ENCODE data around the gene TBXAS1.

The TBXAS1 gene

GRCh38 chr7:139852482-139852845, 23.4 kb downstream of the TBXAS1 start:
- no peaks in the 10 kb centered on the region for H3K9me3 ChIP-seq (ENCODE audit: control insufficient read depth in 1 of 2, low read length in 2 of 2)
- no peak overlapping the region for H3K9ac ChIP-seq (ENCODE audit: low read depth in 1 of 2, low read length in 2 of 2)
- no peaks in the 10 kb centered on the region for H3K36me3 ChIP-seq (ENCODE audit: control insufficient read depth in 1 of 2, insufficient read depth in 2 of 2, low read length in 2 of 2)
- H3K4me1 ChIP-seq (ENCODE audit: control insufficient read depth in 1 of 2, insufficient read depth in 2 of 2, low read length in 2 of 2): peaks cover 15 to 37% of the 10 kb centered on the region in 2 donors
- no peak overlapping the region for H3K4me3 ChIP-seq (ENCODE audit: low read depth in 1 of 2, low read length in 2 of 2)
- no peak overlapping the region for H3K27ac ChIP-seq (ENCODE audit: low read depth, low read length)
- H3K27me3 ChIP-seq (ENCODE audit: control insufficient read depth in 1 of 2, insufficient read depth in 2 of 2, low read length in 2 of 2): no peaks in the 10 kb centered on the region

DNA sequence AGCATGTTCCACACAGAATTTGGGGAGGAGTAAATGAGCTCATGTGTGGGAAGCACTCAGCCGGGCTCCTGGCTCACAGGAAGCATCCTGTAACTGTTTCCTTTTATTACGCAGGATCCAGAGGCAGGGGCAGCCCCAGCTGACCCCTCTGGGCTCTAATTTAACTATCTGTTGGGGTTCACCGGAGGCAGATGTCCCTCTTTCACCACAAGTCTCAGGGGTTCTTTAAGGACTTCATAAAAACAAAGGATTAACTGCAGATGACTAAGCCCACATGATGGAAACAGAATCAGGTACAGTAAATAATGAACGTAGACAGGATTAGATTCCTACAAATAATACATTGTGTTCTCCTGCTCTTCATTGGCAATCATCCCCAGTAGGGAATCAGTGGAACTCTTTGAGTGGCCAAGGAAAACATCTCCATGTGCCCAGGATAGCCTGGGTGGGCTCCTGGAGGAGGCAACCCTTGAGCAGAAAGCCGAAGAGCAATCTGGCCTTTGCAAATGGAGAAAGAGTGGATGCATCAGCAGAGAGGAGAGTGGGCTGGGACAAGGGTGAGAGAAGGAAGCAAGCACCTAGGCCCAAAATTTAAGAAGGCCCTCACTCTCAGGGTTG, 24.6 kb downstream of the TBXAS1 start:
- H3K4me1 ChIP-seq (ENCODE audit: control insufficient read depth in 1 of 2, insufficient read depth in 2 of 2, low read length in 2 of 2): peaks cover 15 to 37% of the 10 kb centered on the region in 2 donors
- no peaks in the 10 kb centered on the region for H3K27me3 ChIP-seq (ENCODE audit: control insufficient read depth in 1 of 2, insufficient read depth in 2 of 2, low read length in 2 of 2)
- no peak overlapping the region for H3K9ac ChIP-seq (ENCODE audit: low read depth in 1 of 2, low read length in 2 of 2)
- no peak overlapping the region for H3K27ac ChIP-seq (ENCODE audit: low read depth, low read length)
- no peaks in the 10 kb centered on the region for H3K9me3 ChIP-seq (ENCODE audit: control insufficient read depth in 1 of 2, low read length in 2 of 2)
- no peak overlapping the region for H3K4me3 ChIP-seq (ENCODE audit: low read depth in 1 of 2, low read length in 2 of 2)
- H3K36me3 ChIP-seq (ENCODE audit: control insufficient read depth in 1 of 2, insufficient read depth in 2 of 2, low read length in 2 of 2): no peaks in the 10 kb centered on the region

DNA sequence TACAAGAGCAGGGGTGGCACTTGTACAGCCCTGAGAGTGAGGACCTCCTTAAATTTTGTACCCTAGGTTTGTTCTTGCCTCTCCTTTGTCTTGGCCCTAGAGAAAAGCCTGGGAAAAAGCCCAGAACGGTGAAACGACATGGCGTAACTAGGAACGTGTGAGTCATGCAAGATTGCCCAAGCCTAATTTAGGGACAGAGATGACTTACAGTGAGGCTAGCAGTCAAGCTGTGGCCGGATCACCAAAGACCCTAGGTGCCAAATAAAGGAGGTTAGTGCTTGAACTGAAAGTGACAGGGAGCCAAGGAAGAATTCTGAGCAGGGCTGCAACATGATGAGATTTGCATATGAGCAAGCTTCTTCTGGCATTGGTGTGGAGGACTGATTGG, 25.1 kb downstream of the TBXAS1 start:
- Histone ChIP-seq H3K4me3 (ENCODE audit: low read depth in 1 of 2, low read length in 2 of 2) (no peak overlapping the region), H3K27ac (ENCODE audit: low read depth, low read length) (no peak overlapping the region), H3K9me3 (ENCODE audit: control insufficient read depth in 1 of 2, low read length in 2 of 2) (no peaks in the 10 kb centered on the region), H3K36me3 (ENCODE audit: control insufficient read depth in 1 of 2, insufficient read depth in 2 of 2, low read length in 2 of 2) (no peaks in the 10 kb centered on the region), H3K27me3 (ENCODE audit: control insufficient read depth in 1 of 2, insufficient read depth in 2 of 2, low read length in 2 of 2) (no peaks in the 10 kb centered on the region), H3K4me1 (ENCODE audit: control insufficient read depth in 1 of 2, insufficient read depth in 2 of 2, low read length in 2 of 2) (peaks cover 15 to 37% of the 10 kb centered on the region in 2 donors), H3K9ac (ENCODE audit: low read depth in 1 of 2, low read length in 2 of 2) (no peak overlapping the region)

DNA sequence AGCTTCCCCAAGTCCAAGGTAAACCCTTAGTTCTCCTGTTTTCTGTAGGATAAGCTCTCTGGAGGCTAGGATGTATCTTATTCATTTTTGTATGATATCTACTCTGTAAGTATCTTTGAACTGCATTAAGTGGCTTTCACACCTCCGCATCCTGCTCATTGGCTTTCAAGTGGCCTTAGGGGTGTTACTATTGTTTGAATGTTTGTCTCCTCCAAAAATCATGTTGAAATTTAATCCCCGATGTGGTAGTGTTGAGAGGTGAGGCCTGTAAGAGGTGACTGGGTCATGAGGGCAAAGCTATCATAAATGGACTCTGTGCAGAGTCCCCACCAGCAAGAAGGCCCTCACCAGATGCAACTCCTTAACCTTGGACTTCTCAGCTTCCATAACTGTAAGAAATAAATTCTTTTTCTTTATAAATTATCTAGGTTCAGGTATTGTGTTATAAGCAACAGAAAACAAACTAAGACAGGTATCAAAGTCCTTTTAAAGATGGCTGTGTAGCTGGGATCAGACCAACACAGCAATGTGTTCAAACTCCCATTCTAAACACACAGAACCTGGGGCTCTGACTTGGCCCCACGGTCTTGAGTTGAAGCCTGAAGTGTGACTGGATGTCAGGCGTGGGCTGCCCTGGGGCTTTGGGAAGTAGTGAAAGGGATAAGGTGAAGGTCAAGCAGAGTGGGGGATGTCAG, 25.9 kb downstream of the TBXAS1 start:
- Histone ChIP-seq H3K36me3 (ENCODE audit: control insufficient read depth in 1 of 2, insufficient read depth in 2 of 2, low read length in 2 of 2) (no peaks in the 10 kb centered on the region), H3K4me3 (ENCODE audit: low read depth in 1 of 2, low read length in 2 of 2) (no peak overlapping the region), H3K9me3 (ENCODE audit: control insufficient read depth in 1 of 2, low read length in 2 of 2) (no peaks in the 10 kb centered on the region), H3K27me3 (ENCODE audit: control insufficient read depth in 1 of 2, insufficient read depth in 2 of 2, low read length in 2 of 2) (no peaks in the 10 kb centered on the region), H3K4me1 (ENCODE audit: control insufficient read depth in 1 of 2, insufficient read depth in 2 of 2, low read length in 2 of 2) (peaks cover 15 to 37% of the 10 kb centered on the region in 2 donors), H3K27ac (ENCODE audit: low read depth, low read length) (no peak overlapping the region), H3K9ac (ENCODE audit: low read depth in 1 of 2, low read length in 2 of 2) (no peak overlapping the region)

DNA sequence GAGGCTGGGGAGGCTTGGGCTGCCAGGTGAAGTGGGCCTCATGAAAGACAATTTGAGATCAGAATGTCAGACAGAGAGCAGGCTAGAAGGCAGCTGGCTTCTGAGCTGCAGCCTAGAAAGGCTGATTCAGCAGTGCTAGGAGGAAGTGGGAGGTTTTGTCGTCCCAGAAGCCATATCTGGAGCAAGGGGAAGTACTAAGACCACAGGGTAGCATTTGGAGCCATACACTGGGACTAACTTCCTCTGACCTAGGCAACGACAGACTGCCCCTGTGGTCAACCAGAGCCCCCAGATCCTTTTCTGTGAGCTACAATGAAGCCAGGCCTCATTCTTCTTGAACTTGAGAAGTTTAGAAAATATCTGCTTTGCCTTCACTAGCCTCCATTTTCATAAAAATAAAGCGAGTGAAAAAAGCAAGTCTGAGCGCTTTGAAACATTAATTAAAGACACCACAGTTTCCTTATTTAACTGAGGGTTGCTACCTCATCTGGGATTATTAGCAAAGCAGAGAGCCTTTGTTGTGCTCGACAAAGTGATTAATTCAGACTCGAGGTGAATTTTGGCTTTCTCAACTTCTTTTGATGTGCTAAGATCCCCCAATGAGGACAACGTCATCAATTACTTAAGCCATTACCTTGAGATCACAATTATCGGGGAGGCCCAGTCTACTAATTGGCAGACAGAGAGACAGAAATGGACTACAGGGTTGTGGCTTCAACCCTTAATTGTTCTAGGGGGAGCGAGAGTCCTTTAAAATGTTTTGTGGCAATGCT, 26.6 kb downstream of the TBXAS1 start:
- no peaks in the 10 kb centered on the region for H3K27me3 ChIP-seq (ENCODE audit: control insufficient read depth in 1 of 2, insufficient read depth in 2 of 2, low read length in 2 of 2)
- peaks cover 15 to 37% of the 10 kb centered on the region in 2 donors for H3K4me1 ChIP-seq (ENCODE audit: control insufficient read depth in 1 of 2, insufficient read depth in 2 of 2, low read length in 2 of 2)
- no peak overlapping the region for H3K9ac ChIP-seq (ENCODE audit: low read depth in 1 of 2, low read length in 2 of 2)
- no peaks in the 10 kb centered on the region for H3K36me3 ChIP-seq (ENCODE audit: control insufficient read depth in 1 of 2, insufficient read depth in 2 of 2, low read length in 2 of 2)
- H3K27ac ChIP-seq (ENCODE audit: low read depth, low read length): no peak overlapping the region
- no peaks in the 10 kb centered on the region for H3K9me3 ChIP-seq (ENCODE audit: control insufficient read depth in 1 of 2, low read length in 2 of 2)
- no peak overlapping the region for H3K4me3 ChIP-seq (ENCODE audit: low read depth in 1 of 2, low read length in 2 of 2)

DNA sequence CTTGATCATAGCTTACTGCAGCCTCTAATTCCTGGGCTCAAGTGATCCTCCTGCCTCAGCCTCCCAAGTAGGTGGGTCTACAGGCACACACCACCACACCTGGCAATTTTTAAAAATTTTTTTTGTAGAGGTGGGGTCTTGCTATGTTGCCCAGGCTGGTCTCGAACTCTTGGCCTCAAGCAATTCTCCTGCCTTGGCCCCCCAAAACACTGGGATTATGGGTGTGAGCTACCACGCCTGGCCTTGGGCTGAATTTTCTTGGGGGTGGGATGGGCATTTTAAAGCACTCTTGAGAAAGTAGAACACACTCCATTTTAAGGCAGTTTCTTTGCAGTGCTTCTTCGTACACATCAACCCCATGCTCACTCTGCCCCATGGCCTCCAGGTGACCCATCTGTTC, 28.7 kb downstream of the TBXAS1 start:
- Histone ChIP-seq H3K36me3 (ENCODE audit: control insufficient read depth in 1 of 2, insufficient read depth in 2 of 2, low read length in 2 of 2) (no peaks in the 10 kb centered on the region), H3K27ac (ENCODE audit: low read depth, low read length) (no peak overlapping the region), H3K27me3 (ENCODE audit: control insufficient read depth in 1 of 2, insufficient read depth in 2 of 2, low read length in 2 of 2) (no peaks in the 10 kb centered on the region), H3K9me3 (ENCODE audit: control insufficient read depth in 1 of 2, low read length in 2 of 2) (no peaks in the 10 kb centered on the region), H3K4me1 (ENCODE audit: control insufficient read depth in 1 of 2, insufficient read depth in 2 of 2, low read length in 2 of 2) (peaks cover 13 to 23% of the 10 kb centered on the region in 2 donors), H3K9ac (ENCODE audit: low read depth in 1 of 2, low read length in 2 of 2) (no peak overlapping the region), H3K4me3 (ENCODE audit: low read depth in 1 of 2, low read length in 2 of 2) (no peak overlapping the region)

DNA sequence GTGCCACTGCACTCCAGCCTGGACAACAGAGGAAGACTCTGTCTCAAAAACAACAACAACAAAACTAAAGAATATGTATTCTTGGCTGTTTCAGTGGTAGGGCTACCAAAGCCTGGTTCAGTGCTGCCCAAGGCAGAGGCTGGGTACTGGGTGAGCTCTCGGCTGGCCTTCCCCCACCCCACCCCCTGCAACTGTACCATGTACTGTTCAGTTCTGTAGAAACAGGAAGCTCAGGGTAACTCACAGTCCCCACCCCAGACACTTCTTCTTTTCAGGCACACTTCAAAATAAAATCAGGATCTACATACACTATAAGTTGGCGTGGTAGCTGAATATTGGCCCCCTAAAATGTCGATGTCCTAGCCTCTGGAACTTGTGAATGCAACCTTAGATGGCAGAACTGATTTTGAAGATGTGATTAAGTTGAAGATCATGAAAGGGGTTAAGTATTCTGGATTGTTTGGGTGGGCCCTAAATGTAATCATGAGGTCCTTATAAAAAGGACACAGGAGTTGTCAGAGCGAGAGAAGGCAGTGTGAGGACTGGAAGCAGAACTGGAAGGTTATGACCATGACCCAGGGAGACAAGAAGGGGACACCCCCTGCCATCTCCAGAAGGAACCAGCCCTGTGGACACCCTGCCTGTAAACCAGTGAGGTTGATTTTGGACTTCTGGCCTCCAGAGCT, 31.2 kb downstream of the TBXAS1 start:
- Histone ChIP-seq H3K4me1 (ENCODE audit: control insufficient read depth in 1 of 2, insufficient read depth in 2 of 2, low read length in 2 of 2) (peaks cover 3 to 8% of the 10 kb centered on the region in 2 donors), H3K36me3 (ENCODE audit: control insufficient read depth in 1 of 2, insufficient read depth in 2 of 2, low read length in 2 of 2) (no peaks in the 10 kb centered on the region), H3K4me3 (ENCODE audit: low read depth in 1 of 2, low read length in 2 of 2) (no peak overlapping the region), H3K9me3 (ENCODE audit: control insufficient read depth in 1 of 2, low read length in 2 of 2) (peaks cover 3 to 5% of the 10 kb centered on the region in 2 donors), H3K27ac (ENCODE audit: low read depth, low read length) (no peak overlapping the region), H3K9ac (ENCODE audit: low read depth in 1 of 2, low read length in 2 of 2) (no peak overlapping the region), H3K27me3 (ENCODE audit: control insufficient read depth in 1 of 2, insufficient read depth in 2 of 2, low read length in 2 of 2) (no peaks in the 10 kb centered on the region)

DNA sequence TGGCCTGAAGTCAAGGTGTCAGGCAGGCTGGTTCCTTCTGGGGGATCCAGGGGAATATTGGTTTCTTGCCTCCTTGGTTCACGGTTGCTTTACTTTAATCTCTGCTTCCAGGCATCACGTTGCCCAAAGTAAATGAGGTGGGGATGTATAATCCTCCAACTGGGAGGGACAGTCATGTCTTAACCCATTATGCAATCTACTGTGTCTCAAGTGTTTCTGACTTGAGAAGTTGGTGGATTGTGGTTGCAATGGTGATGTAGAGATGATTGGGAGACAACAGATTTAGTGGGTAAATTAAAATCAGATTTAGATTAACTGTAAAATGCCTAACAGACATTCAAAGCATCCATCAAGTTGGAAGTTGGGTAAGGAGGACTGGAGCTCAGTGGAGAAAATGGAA, 32.7 kb downstream of the TBXAS1 start:
- no peak overlapping the region for H3K27ac ChIP-seq (ENCODE audit: low read depth, low read length)
- peaks cover 3 to 5% of the 10 kb centered on the region in 2 donors for H3K9me3 ChIP-seq (ENCODE audit: control insufficient read depth in 1 of 2, low read length in 2 of 2)
- H3K4me1 ChIP-seq (ENCODE audit: control insufficient read depth in 1 of 2, insufficient read depth in 2 of 2, low read length in 2 of 2): peaks cover 0 to 4% of the 10 kb centered on the region in 2 donors
- no peak overlapping the region for H3K4me3 ChIP-seq (ENCODE audit: low read depth in 1 of 2, low read length in 2 of 2)
- H3K9ac ChIP-seq (ENCODE audit: low read depth in 1 of 2, low read length in 2 of 2): no peak overlapping the region
- H3K27me3 ChIP-seq (ENCODE audit: control insufficient read depth in 1 of 2, insufficient read depth in 2 of 2, low read length in 2 of 2): no peaks in the 10 kb centered on the region
- no peaks in the 10 kb centered on the region for H3K36me3 ChIP-seq (ENCODE audit: control insufficient read depth in 1 of 2, insufficient read depth in 2 of 2, low read length in 2 of 2)

GRCh38 chr7:139866047-139866837, 37.2 kb downstream of the TBXAS1 start:
- Histone ChIP-seq H3K4me1 (ENCODE audit: control insufficient read depth in 1 of 2, insufficient read depth in 2 of 2, low read length in 2 of 2) (peaks cover 5 to 13% of the 10 kb centered on the region in 2 donors), H3K27me3 (ENCODE audit: control insufficient read depth in 1 of 2, insufficient read depth in 2 of 2, low read length in 2 of 2) (no peaks in the 10 kb centered on the region)

More at GRCh38 chr7:139866047-139866837, 37.2 kb downstream of the TBXAS1 start:
- no peak overlapping the region for H3K9ac ChIP-seq (ENCODE audit: low read depth in 1 of 2, low read length in 2 of 2)
- no peaks in the 10 kb centered on the region for H3K36me3 ChIP-seq (ENCODE audit: control insufficient read depth in 1 of 2, insufficient read depth in 2 of 2, low read length in 2 of 2)
- H3K9me3 ChIP-seq (ENCODE audit: control insufficient read depth in 1 of 2, low read length in 2 of 2): peaks cover 3 to 5% of the 10 kb centered on the region in 2 donors
- H3K4me3 ChIP-seq (ENCODE audit: low read depth in 1 of 2, low read length in 2 of 2): no peak overlapping the region
- H3K27ac ChIP-seq (ENCODE audit: low read depth, low read length): no peak overlapping the region

Measured in duodenal mucosa (tissue), 2 donors.